NCI-H2227 treated with DMSO at 0.1 percent for 48 hours (cell line): ENCODE data around the gene OR10P1.

Experiments used
- DNase-seq: peaks from one replicate; lab custom pipeline; 2025; lab: John Stamatoyannopoulos, UW

Gene OR10P1

GRCh38 chr12:55685671-55686070 lies 49.0 kb downstream of the OR10P1 start:
- no peak for DNase-seq

- no peak for DNase-seq
Observed at GRCh38 chr12:55686366-55687010, 49.8 kb downstream of the OR10P1 start.
